SK-N-SH treated with all-trans-retinoic acid at 6 μM for 48 hours (cell line): Measurements from ENCODE around the gene KIF26A.

Source experiments
- ATAC-seq: fragments of 200-7000 bp; cut with Tn5 transposase; 3 replicates; pipeline ENCODE4 v1.9.1; 2020; ENCODE audit warnings: mild to moderate bottlenecking, moderate library complexity
- ARNTL ChIP-seq: fragments of 450-650 bp; formaldehyde crosslinking; IDR thresholded peaks from 2 replicates; pipeline ENCODE4 v1.5.0; 2020; ENCODE audit warnings: low read depth, mild to moderate bottlenecking, moderate library complexity, borderline replicate concordance
- BACH2 ChIP-seq: fragments of 250-450 bp; sonication (Bioruptor Pico); IDR thresholded peaks from 2 replicates; pipeline ENCODE4 v1.9.0; 2021; ENCODE audit warnings: mild to moderate bottlenecking, borderline replicate concordance
- CSDC2 ChIP-seq: fragments of 250-450 bp; sonication (Bioruptor Pico); IDR thresholded peaks from 2 replicates; pipeline ENCODE4 v1.5.0; 2020; ENCODE audit warnings: mild to moderate bottlenecking, moderate library complexity
- ESRRG ChIP-seq: fragments of 250-450 bp; sonication (Bioruptor Pico); IDR thresholded peaks from 2 replicates; pipeline ENCODE4 v1.6.1; 2021; ENCODE audit warnings: mild to moderate bottlenecking
- PPARA ChIP-seq: fragments of 250-450 bp; sonication (Bioruptor Pico); IDR thresholded peaks from 2 replicates; pipeline ENCODE4 v1.5.0; 2020; ENCODE audit warnings: mild to moderate bottlenecking, borderline replicate concordance
- RARB ChIP-seq: fragments of 250-450 bp; sonication (Bioruptor Pico); IDR thresholded peaks from 2 replicates; pipeline ENCODE4 v1.8.0; 2021; ENCODE audit warnings: mild to moderate bottlenecking, moderate library complexity
- SNAI2 ChIP-seq: fragments of 250-450 bp; sonication (Bioruptor Pico); IDR thresholded peaks from 2 replicates; pipeline ENCODE4 v1.5.0; 2020; ENCODE audit warnings: mild to moderate bottlenecking, moderate library complexity
- TCF4 ChIP-seq: fragments of 250-450 bp; sonication (Bioruptor Pico); IDR thresholded peaks from 2 replicates; pipeline ENCODE4 v1.8.0; 2021; ENCODE audit warnings: mild to moderate bottlenecking, moderate library complexity, borderline replicate concordance
- TOX ChIP-seq: fragments of 250-450 bp; sonication (Bioruptor Pico); IDR thresholded peaks from 2 replicates; pipeline ENCODE4 v1.8.0; 2021; ENCODE audit warnings: mild to moderate bottlenecking, moderate library complexity, borderline replicate concordance
- ZC3H10 ChIP-seq: fragments of 250-450 bp; sonication (Bioruptor Pico); IDR thresholded peaks from 2 replicates; pipeline ENCODE4 v1.5.1; 2021; ENCODE audit warnings: mild to moderate bottlenecking, moderate library complexity
- ZFP30 ChIP-seq: fragments of 450-650 bp; formaldehyde crosslinking; IDR thresholded peaks from 2 replicates; pipeline ENCODE4 v1.5.0; 2022; ENCODE audit warnings: mild to moderate bottlenecking, moderate library complexity
- ZNF70 ChIP-seq: fragments of 450-650 bp; formaldehyde crosslinking; IDR thresholded peaks from 2 replicates; pipeline ENCODE4 v1.5.0; 2020; ENCODE audit warnings: mild to moderate bottlenecking, moderate library complexity
- ZNF8 ChIP-seq: fragments of 450-650 bp; formaldehyde crosslinking; IDR thresholded peaks from 2 replicates; pipeline ENCODE4 v1.5.0; 2020; ENCODE audit warnings: mild to moderate bottlenecking, moderate library complexity
- TF ChIP-seq, protein P1 (sequence below): fragments of 250-450 bp; sonication (Bioruptor Pico); IDR thresholded peaks from 2 replicates; pipeline ENCODE4 v1.8.0; 2020; ENCODE audit warnings: mild to moderate bottlenecking, moderate library complexity, borderline replicate concordance
- TF ChIP-seq, protein P2 (sequence below): fragments of 250-450 bp; sonication (Bioruptor Pico); IDR thresholded peaks from 2 replicates; pipeline ENCODE4 v1.5.1; 2021; ENCODE audit warnings: mild to moderate bottlenecking, moderate library complexity
- TF ChIP-seq, protein P3 (sequence below): fragments of 250-450 bp; sonication (Bioruptor Pico); IDR thresholded peaks from 2 replicates; pipeline ENCODE4 v1.5.0; 2020; ENCODE audit warnings: mild to moderate bottlenecking, moderate library complexity
- TF ChIP-seq, protein P4 (sequence below): fragments of 250-450 bp; sonication (Bioruptor Pico); IDR thresholded peaks from 2 replicates; pipeline ENCODE4 v1.5.1; 2020; ENCODE audit warnings: low read depth, mild to moderate bottlenecking, moderate library complexity
- TF ChIP-seq, protein P5 (sequence below): fragments of 250-450 bp; sonication (Bioruptor Pico); IDR thresholded peaks from 2 replicates; pipeline ENCODE4 v1.8.0; 2021; ENCODE audit warnings: low read depth, mild to moderate bottlenecking, moderate library complexity, borderline replicate concordance

The KIF26A gene

DNA sequence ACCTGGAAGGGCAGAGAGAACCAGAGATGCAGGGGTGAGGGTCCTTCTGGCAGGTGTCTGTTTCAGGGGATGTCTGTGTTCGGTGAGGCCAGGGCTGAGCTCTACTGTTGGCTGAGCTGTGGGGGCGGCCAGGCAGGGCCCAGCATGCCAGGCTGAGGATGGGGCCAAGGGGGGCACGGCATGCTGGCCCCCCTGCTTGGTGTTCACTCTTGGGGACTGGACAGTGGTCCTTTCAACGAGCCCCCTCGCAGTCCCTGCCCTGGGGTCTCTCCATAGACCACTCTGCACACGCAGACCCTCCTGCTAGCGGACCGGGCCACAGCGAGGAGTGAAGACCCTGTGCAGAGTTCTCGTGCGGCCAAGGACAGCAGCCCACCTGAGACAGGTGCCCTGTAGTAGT is 56.3 kb downstream of the KIF26A start:
- no peak for ATAC-seq
- TF ChIP-seq CSDC2 (CRISPR knock-in tag), result no peak
- TF ChIP-seq, protein P1, sequence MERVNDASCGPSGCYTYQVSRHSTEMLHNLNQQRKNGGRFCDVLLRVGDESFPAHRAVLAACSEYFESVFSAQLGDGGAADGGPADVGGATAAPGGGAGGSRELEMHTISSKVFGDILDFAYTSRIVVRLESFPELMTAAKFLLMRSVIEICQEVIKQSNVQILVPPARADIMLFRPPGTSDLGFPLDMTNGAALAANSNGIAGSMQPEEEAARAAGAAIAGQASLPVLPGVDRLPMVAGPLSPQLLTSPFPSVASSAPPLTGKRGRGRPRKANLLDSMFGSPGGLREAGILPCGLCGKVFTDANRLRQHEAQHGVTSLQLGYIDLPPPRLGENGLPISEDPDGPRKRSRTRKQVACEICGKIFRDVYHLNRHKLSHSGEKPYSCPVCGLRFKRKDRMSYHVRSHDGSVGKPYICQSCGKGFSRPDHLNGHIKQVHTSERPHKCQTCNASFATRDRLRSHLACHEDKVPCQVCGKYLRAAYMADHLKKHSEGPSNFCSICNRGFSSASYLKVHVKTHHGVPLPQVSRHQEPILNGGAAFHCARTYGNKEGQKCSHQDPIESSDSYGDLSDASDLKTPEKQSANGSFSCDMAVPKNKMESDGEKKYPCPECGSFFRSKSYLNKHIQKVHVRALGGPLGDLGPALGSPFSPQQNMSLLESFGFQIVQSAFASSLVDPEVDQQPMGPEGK, result no peak
- TF ChIP-seq ZC3H10 (CRISPR knock-in tag), result no peak
- no peak for TF ChIP-seq ESRRG (CRISPR knock-in tag)
- TF ChIP-seq ZNF8 (CRISPR knock-in tag), result no peak
- TF ChIP-seq, protein P2, sequence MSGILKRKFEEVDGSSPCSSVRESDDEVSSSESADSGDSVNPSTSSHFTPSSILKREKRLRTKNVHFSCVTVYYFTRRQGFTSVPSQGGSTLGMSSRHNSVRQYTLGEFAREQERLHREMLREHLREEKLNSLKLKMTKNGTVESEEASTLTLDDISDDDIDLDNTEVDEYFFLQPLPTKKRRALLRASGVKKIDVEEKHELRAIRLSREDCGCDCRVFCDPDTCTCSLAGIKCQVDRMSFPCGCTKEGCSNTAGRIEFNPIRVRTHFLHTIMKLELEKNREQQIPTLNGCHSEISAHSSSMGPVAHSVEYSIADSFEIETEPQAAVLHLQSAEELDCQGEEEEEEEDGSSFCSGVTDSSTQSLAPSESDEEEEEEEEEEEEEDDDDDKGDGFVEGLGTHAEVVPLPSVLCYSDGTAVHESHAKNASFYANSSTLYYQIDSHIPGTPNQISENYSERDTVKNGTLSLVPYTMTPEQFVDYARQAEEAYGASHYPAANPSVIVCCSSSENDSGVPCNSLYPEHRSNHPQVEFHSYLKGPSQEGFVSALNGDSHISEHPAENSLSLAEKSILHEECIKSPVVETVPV (CRISPR knock-in tag), result no peak
- TF ChIP-seq RARB, result no peak
- no peak for TF ChIP-seq PPARA
- no peak for TF ChIP-seq TCF4 (CRISPR knock-in tag)

DNA sequence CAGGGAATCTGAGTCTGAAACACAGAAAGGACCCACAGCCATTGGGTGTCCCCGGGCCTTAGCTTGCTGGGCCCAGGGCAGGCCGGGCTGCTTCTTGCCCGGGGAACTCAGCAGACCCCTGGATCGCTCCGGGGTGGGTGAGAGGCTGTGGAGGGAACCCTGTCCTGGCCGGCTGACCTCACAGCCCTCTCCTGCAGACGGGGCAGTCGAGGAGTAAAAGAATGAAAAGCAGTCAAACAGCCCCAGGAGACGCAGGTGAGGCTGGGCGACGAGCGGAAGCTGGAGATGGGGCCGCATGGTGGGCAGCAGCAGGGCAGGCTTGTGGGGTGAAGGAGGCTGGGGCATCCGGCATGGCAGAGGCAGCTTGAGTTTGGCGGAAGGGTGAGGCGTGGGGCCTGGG is 57.0 kb downstream of the KIF26A start:
- ATAC-seq, result no peak
- TF ChIP-seq, protein P3, sequence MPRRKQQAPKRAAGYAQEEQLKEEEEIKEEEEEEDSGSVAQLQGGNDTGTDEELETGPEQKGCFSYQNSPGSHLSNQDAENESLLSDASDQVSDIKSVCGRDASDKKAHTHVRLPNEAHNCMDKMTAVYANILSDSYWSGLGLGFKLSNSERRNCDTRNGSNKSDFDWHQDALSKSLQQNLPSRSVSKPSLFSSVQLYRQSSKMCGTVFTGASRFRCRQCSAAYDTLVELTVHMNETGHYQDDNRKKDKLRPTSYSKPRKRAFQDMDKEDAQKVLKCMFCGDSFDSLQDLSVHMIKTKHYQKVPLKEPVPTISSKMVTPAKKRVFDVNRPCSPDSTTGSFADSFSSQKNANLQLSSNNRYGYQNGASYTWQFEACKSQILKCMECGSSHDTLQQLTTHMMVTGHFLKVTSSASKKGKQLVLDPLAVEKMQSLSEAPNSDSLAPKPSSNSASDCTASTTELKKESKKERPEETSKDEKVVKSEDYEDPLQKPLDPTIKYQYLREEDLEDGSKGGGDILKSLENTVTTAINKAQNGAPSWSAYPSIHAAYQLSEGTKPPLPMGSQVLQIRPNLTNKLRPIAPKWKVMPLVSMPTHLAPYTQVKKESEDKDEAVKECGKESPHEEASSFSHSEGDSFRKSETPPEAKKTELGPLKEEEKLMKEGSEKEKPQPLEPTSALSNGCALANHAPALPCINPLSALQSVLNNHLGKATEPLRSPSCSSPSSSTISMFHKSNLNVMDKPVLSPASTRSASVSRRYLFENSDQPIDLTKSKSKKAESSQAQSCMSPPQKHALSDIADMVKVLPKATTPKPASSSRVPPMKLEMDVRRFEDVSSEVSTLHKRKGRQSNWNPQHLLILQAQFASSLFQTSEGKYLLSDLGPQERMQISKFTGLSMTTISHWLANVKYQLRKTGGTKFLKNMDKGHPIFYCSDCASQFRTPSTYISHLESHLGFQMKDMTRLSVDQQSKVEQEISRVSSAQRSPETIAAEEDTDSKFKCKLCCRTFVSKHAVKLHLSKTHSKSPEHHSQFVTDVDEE (CRISPR knock-in tag), result no peak
- TF ChIP-seq PPARA (no peak), BACH2 (CRISPR knock-in tag) (no peak), ZC3H10 (CRISPR knock-in tag) (no peak), ARNTL (no peak), ZNF8 (CRISPR knock-in tag) (no peak), SNAI2 (CRISPR knock-in tag) (no peak), RARB (no peak), ZFP30 (CRISPR knock-in tag) (no peak), TOX (CRISPR knock-in tag) (no peak)
- TF ChIP-seq, protein P2 (CRISPR knock-in tag), result no peak
- TF ChIP-seq, protein P4, sequence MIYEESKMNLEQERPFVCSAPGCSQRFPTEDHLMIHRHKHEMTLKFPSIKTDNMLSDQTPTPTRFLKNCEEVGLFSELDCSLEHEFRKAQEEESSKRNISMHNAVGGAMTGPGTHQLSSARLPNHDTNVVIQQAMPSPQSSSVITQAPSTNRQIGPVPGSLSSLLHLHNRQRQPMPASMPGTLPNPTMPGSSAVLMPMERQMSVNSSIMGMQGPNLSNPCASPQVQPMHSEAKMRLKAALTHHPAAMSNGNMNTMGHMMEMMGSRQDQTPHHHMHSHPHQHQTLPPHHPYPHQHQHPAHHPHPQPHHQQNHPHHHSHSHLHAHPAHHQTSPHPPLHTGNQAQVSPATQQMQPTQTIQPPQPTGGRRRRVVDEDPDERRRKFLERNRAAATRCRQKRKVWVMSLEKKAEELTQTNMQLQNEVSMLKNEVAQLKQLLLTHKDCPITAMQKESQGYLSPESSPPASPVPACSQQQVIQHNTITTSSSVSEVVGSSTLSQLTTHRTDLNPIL (CRISPR knock-in tag), result no peak
- TF ChIP-seq, protein P1, result no peak

DNA sequence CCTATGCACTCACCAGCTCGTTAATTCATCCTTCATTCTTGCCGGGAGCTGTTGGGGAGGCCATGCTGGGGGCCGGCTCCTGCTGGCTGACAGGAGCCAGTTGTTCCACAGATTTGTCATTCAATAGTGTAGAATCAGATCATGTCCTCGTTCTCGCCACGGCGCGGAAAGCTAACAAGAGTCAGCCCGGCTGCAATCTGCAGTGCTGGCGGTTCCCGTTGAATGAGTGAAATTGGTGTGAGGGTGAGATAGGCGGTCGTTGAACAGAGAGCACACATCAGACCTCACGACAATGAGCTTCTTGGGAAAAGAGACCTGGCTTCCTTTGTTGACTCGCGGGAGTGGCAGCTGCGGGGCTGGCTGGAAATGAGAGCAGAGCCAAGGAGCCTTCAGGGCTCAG is 57.5 kb downstream of the KIF26A start:
- no peak for ATAC-seq
- no peak for TF ChIP-seq ZFP30 (CRISPR knock-in tag)
- TF ChIP-seq, protein P5, sequence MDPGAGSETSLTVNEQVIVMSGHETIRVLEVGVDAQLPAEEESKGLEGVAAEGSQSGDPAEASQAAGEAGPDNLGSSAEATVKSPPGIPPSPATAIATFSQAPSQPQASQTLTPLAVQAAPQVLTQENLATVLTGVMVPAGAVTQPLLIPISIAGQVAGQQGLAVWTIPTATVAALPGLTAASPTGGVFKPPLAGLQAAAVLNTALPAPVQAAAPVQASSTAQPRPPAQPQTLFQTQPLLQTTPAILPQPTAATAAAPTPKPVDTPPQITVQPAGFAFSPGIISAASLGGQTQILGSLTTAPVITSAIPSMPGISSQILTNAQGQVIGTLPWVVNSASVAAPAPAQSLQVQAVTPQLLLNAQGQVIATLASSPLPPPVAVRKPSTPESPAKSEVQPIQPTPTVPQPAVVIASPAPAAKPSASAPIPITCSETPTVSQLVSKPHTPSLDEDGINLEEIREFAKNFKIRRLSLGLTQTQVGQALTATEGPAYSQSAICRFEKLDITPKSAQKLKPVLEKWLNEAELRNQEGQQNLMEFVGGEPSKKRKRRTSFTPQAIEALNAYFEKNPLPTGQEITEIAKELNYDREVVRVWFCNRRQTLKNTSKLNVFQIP (CRISPR knock-in tag), result no peak
- no peak for TF ChIP-seq ZNF70 (CRISPR knock-in tag)
